Measurements from ENCODE around the gene PLGLB1. TPM values are rescaled to one million over a fixed set of nuclear protein-coding genes. Genes with fewer than 3 reads are reported as not detected.
"Not testable (repeated sequence)": the region's sequence is repeated elsewhere in the genome, so short reads cannot be mapped to it uniquely, and the experiment has no call there.

Gene PLGLB1
- 1 to 10 TPM; 2.3 to 5.9 TPM for total RNA-seq
- 2.2 to 4.4 reads per million in 2 donors for total RNA-seq

DNA sequence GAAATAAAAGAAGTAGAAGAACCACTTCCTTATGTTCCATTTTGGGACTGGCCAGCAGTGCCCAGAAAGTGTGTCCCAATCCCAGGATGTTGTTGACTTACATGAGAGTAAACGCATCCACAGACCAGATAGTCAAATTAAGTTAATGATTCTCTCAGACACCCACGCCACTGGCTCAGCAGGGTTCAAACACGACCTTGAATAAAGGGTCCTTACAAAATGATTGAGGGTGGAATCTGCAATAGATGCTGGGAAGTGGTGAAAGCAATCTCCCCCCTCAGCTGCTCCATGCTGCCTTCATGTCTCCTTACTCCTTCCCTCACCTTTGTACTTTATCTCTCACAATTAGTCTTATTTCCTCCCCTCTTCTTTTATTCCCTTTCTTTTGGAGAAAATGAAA, at the start of gene PLGLB1:
TSS of gene PLGLB1 (minus strand) at position 101 of the 400 bp plus-strand sequence. CDS start at position 40, 61 bp downstream.
- not testable (repeated sequence) for H3K4me1 Mint-ChIP-seq; H3K9me3 ChIP-seq (ENCODE audit: control insufficient read depth, low read length, poor library complexity, severe bottlenecking); DNase-seq; H3K27me3 Mint-ChIP-seq; H3K36me3 Mint-ChIP-seq (ENCODE audit: low read depth); ATAC-seq; H3K27ac Mint-ChIP-seq; H3K4me3 Mint-ChIP-seq

DNA sequence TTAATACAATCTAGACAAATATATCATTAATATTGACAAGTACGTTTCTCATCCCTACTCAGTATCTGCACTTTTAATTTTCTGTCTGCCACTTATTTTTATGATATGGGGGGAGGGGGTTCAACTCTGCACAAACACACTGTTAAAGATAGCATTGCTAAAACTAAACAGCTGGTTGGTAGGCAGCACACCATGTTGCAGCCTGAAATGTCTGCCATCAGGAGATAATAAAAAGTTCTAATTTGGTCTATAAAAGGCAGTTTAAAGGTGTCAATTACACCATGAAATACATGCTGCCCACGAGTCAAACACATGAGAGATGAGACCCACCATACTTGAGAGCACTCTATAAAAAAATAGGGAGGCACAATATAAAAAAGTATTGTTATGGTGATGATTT, 42.7 kb upstream of the PLGLB1 start:
- not testable (repeated sequence) for H3K27me3 Mint-ChIP-seq; H3K27ac Mint-ChIP-seq; H3K4me3 Mint-ChIP-seq; H3K9me3 ChIP-seq (ENCODE audit: control insufficient read depth, low read length, poor library complexity, severe bottlenecking); DNase-seq; ATAC-seq; H3K36me3 Mint-ChIP-seq (ENCODE audit: low read depth)
- H3K4me1 Mint-ChIP-seq = peaks cover 11% of the 10 kb centered on the region

DNA sequence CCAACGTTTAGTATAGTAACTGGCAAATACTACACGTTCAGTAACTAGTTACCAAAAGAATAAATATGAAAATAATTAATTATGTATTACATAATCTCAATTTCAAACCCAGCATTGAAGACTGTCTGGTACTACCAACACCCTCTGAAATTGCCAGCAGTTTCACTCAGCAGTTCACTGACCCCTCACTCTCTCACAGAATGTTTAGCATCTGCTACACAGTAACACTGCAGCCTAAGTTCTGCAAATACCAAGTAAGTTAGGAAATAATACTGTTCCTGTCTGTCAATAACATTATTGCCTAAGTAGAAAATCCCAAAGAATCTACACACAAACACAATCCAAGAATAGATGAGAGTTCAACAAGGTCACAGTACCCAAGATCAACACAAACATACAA, 41.8 kb upstream of the PLGLB1 start:
- not testable (repeated sequence) for H3K27me3 Mint-ChIP-seq; DNase-seq; H3K36me3 Mint-ChIP-seq (ENCODE audit: low read depth); H3K4me3 Mint-ChIP-seq; ATAC-seq; H3K27ac Mint-ChIP-seq; H3K9me3 ChIP-seq (ENCODE audit: control insufficient read depth, low read length, poor library complexity, severe bottlenecking)
- peaks cover 11% of the 10 kb centered on the region for H3K4me1 Mint-ChIP-seq

DNA sequence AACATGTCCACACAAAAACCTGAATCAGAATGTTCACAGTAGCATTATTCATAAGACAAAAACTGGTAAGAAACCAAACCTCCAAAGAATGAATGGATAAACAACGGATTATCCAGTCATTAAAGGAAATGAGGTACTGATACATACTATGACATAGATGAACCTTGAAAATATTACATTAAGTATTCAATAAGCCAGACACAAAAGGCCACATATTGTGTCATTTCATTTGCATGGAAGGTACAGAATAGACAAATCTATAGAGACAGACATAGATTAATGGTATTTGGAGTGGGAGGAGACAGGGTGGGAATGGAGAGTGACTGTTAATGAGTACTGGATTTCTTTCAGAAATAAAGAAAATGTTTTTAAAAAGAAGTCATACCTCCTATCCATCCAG, 39.9 kb upstream of the PLGLB1 start:
- not testable (repeated sequence) for DNase-seq

DNA sequence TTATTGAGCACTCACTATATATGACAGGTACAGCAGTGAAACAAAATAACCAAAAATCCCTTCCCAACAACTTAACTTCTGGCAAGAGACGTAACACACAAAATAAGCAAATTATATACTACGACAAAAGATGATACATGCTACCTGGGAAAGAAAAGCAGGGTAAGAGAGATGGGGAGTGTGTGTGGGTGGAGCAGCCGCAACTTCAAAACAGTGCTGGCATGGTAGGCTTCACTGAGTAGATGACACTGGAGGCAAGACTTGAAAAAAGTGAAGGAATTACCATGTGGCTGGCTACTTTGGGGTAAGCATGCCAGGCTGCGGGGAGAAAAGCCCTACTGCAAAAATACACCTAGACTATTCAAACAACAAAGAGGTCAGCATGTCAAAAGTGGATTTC, 36.0 kb upstream of the PLGLB1 start:
- H3K4me3 Mint-ChIP-seq = not testable (repeated sequence)

More for the DNA sequence above, 39.9 kb upstream of the PLGLB1 start:
- not testable (repeated sequence) for ATAC-seq; H3K27me3 Mint-ChIP-seq; H3K4me3 Mint-ChIP-seq; H3K36me3 Mint-ChIP-seq (ENCODE audit: low read depth); H3K9me3 ChIP-seq (ENCODE audit: control insufficient read depth, low read length, poor library complexity, severe bottlenecking); H3K27ac Mint-ChIP-seq; H3K4me1 Mint-ChIP-seq

DNA sequence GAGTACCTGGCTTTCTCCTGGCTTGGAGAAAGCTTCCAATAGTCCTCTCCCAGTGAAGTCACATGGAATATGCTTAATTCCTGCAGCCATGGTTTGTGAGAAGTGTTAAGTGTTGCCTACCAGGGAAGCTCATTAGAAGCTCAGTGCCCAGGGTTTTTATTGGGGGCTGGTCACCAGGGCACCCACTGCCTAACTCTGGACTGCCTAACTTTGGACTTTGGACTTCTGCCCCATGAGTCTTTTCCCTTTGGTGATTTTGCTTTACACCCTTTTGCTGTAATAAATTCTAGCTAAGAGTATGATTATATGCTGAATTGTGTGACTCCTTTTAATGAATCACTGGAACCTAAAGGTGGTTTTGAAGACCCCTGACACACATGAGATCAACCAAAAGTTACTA, 35.2 kb upstream of the PLGLB1 start:
- H3K27ac Mint-ChIP-seq; H3K4me3 Mint-ChIP-seq; H3K27me3 Mint-ChIP-seq; H3K9me3 ChIP-seq (ENCODE audit: control insufficient read depth, low read length, poor library complexity, severe bottlenecking); H3K4me1 Mint-ChIP-seq; H3K36me3 Mint-ChIP-seq (ENCODE audit: low read depth); DNase-seq; ATAC-seq: not testable (repeated sequence)

More for the DNA sequence above, 36.0 kb upstream of the PLGLB1 start:
- DNase-seq; H3K4me1 Mint-ChIP-seq; H3K27ac Mint-ChIP-seq; H3K9me3 ChIP-seq (ENCODE audit: control insufficient read depth, low read length, poor library complexity, severe bottlenecking); ATAC-seq; H3K36me3 Mint-ChIP-seq (ENCODE audit: low read depth); H3K27me3 Mint-ChIP-seq: not testable (repeated sequence)

DNA sequence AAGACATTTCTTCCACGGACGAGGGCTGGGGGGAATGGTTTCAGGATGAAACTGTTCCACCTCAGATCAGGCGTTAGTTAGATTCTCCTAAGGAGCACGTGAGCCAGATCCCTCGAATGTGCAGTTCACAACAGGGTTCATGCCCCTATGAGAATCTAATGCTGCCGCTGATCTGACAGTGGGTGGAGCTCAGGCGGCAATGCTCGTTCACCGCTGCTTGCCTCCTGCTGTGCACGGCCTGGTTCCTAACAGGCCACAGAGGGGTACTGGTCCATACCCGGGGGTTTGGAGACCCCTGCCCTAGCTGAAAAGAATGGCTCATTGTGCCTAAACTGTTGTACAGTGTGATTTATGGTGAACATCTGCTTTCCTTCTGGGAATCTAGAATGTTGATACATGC, 34.8 kb upstream of the PLGLB1 start:
- not testable (repeated sequence) for H3K27me3 Mint-ChIP-seq; DNase-seq; H3K4me1 Mint-ChIP-seq; ATAC-seq; H3K9me3 ChIP-seq (ENCODE audit: control insufficient read depth, low read length, poor library complexity, severe bottlenecking); H3K27ac Mint-ChIP-seq; H3K36me3 Mint-ChIP-seq (ENCODE audit: low read depth); H3K4me3 Mint-ChIP-seq

DNA sequence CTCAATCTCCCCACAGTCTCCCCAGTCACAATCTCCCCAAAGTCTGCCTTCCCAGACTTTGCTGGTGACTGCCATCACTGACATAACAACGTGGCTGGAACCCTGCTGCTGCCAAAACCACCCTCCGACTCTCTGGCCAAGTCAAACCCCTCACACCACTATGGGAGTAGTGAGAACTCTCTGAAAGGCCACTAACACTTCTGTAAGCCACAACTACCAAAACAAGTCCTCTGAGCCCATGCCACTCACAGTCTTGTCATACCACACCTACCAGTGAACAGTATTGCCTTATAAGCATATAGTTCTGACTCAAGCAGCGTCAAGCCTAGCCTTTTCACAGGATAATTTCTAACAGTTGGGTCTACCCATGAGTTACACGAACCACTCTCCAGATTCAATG, 32.7 kb upstream of the PLGLB1 start:
- H3K27me3 Mint-ChIP-seq; H3K36me3 Mint-ChIP-seq (ENCODE audit: low read depth); H3K27ac Mint-ChIP-seq; DNase-seq; H3K4me1 Mint-ChIP-seq; ATAC-seq; H3K4me3 Mint-ChIP-seq; H3K9me3 ChIP-seq (ENCODE audit: control insufficient read depth, low read length, poor library complexity, severe bottlenecking): not testable (repeated sequence)

DNA sequence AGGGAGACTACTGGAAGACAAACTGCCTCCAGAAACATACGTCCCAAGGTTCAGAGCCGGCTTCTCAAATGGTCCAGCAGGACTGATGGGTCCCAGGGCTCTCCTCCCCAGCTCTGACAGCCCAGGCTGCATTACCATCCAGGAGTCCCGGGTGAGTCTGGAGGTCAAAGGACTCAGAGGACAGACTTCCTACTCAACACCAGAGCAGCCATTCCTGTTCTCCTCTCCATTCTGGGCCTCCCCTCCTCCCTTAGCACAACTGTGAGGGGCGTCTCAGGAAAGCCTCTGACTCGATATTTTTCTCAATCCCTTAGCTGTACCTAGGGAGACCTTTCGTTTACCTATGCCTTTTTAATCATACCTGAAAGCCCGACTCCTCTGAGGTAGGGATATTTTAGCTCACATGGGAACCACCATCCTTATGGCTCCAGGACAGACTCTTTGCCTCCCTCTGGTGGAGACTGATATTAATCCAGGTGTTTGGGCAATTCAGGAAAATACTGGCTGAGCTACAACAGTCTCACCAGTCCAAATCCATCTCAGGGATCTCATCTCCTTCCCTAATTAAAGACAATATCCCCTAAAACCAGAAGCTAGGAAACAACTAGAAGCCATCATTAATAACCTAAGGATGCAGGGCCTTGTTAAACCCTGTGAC, 19.8 kb upstream of the PLGLB1 start:
- DNase-seq (peak in 1 of 3 donors; percentile 14), ATAC-seq (peak; percentile 68)
- H3K4me1 Mint-ChIP-seq; H3K36me3 Mint-ChIP-seq (ENCODE audit: low read depth); H3K9me3 ChIP-seq (ENCODE audit: control insufficient read depth, low read length, poor library complexity, severe bottlenecking); H3K27me3 Mint-ChIP-seq; H3K27ac Mint-ChIP-seq; H3K4me3 Mint-ChIP-seq: not testable (repeated sequence)

DNA sequence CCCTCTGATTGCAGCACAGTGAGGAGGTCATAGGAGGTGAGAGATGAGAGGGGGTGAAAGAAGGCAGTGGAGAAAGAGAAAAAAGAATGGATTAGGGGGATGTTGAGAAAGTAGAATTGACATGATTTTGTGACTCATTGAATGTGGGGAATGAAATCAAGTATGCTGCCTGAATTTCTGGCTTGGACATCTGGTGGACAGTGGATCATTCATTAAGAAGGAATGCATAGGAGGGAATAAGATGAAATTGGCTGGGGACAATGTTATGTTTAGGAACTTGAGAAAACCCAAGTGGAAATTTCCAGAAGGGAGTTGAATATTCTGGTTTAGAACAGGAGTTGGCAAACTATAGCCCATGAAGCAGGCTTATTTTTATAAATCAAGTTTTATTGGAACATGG, 7.0 kb upstream of the PLGLB1 start:
- not testable (repeated sequence) for H3K27ac Mint-ChIP-seq; H3K36me3 Mint-ChIP-seq (ENCODE audit: low read depth); H3K4me3 Mint-ChIP-seq; H3K27me3 Mint-ChIP-seq; DNase-seq; H3K4me1 Mint-ChIP-seq; ATAC-seq; H3K9me3 ChIP-seq (ENCODE audit: control insufficient read depth, low read length, poor library complexity, severe bottlenecking)

DNA sequence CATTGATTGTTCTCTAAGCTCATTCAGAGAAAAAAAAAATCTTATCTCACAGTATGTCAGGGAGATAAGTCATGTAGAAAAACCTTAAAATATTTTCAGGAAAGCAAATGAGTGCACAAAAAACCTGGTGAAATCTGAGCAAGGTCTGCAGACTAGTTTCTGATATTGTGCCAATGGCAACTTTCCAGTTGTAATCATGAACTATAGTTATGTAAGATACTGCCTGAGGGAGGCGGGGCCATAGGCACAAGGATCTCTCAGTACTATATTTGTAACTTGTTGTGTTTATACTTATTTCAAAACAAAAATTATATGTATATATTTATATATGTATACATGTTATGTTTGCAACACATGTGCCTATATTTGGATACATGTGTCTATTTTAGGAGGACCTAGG, 5.2 kb upstream of the PLGLB1 start:
- H3K27me3 Mint-ChIP-seq; DNase-seq; H3K4me3 Mint-ChIP-seq; H3K4me1 Mint-ChIP-seq; H3K36me3 Mint-ChIP-seq (ENCODE audit: low read depth); ATAC-seq; H3K9me3 ChIP-seq (ENCODE audit: control insufficient read depth, low read length, poor library complexity, severe bottlenecking); H3K27ac Mint-ChIP-seq: not testable (repeated sequence)

DNA sequence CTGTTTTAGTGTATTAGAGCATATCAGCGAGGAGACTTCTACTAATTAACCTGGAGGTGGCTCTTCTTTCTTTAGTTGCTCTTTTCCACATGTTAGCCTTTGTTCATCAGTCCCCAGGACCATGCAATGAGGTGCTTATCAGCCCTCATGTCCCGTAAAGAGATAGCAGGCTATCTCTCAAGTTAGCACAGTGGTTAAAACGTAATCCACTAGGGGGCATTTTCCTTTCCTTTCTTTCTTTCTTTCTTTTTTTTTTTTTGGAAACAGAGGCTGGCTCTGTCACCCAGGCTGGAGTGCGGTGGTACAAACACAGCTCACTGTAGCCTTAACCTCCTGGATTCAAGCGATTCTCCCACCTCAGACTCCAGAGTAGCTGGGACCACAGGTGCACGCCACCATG, 4.3 kb upstream of the PLGLB1 start:
- not testable (repeated sequence) for H3K9me3 ChIP-seq (ENCODE audit: control insufficient read depth, low read length, poor library complexity, severe bottlenecking); H3K36me3 Mint-ChIP-seq (ENCODE audit: low read depth); H3K4me1 Mint-ChIP-seq; DNase-seq; H3K27me3 Mint-ChIP-seq; ATAC-seq; H3K4me3 Mint-ChIP-seq; H3K27ac Mint-ChIP-seq

DNA sequence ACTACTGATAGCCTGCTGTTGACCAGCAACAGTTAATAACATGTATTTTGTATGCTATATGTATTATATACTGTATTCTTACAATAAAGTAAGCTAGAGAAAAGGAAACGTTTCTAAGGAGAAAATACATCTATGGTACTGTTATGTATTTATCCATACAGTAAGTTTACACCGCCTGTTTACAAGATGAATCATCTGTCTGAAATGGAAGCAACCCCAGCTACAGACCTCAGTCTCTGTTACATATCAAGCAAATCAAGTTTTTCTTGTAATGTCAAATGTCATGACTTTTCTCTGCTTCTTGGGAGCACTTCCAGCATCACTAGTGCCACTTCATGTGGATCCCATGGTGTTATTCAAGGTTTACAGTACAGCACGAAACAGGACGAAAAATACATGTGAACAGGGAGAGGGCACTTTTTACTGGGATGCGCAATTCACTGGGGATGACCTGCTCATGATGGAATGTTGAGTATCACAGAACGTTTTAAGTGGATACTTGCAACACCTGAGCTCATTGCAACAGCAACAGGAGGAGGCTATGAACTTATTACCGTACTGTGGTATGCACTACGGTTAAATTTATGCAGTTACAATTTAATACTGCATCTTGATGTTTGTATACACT, 2.5 kb upstream of the PLGLB1 start:
- H3K27ac Mint-ChIP-seq; DNase-seq; H3K9me3 ChIP-seq (ENCODE audit: control insufficient read depth, low read length, poor library complexity, severe bottlenecking); H3K27me3 Mint-ChIP-seq; H3K4me3 Mint-ChIP-seq; ATAC-seq; H3K4me1 Mint-ChIP-seq; H3K36me3 Mint-ChIP-seq (ENCODE audit: low read depth): not testable (repeated sequence)

DNA sequence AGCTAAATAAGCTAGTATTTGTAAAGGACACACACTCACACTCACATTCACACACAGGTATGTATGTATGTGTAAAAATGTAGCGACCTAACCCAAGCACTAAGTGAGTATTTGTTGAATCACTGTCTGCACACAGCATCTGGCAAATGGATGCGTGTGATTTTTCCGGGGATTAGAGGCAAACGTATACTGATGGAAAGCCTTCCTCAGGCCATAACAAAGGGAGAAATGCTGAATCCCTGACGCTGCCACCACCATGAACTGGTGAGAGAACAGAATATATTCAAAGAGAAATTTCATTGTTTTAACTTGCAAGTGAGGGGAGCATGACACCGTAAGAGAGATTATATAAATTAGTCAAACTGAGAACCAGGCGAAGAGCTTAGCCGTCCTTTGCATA, 601 bp downstream of the PLGLB1 start:
- not testable (repeated sequence) for H3K4me1 Mint-ChIP-seq; ATAC-seq; DNase-seq; H3K27ac Mint-ChIP-seq; H3K36me3 Mint-ChIP-seq (ENCODE audit: low read depth); H3K27me3 Mint-ChIP-seq; H3K4me3 Mint-ChIP-seq; H3K9me3 ChIP-seq (ENCODE audit: control insufficient read depth, low read length, poor library complexity, severe bottlenecking)

All from T-helper 17 cell (primary cell).